Psoas muscle (tissue), 8 donors: ENCODE measurements around the gene NFATC1. TPM values are rescaled to one million over a fixed set of nuclear protein-coding genes. Genes with fewer than 3 reads are reported as not detected.

Experiments
- ATAC-seq, 4 donors: fragments of 200-7000 bp; cut with Tn5 transposase; one replicate each; pipeline ENCODE4 v1.9.1; 2020; ENCODE audit warnings: moderate library complexity in 3 of 4, mild to moderate bottlenecking in 2 of 4
- DNase-seq, 2 donors: peaks; one replicate each; pipeline ENCODE4 v3.0.0-alpha.2; 2020
- H3K27ac ChIP-seq: fragments of 200-600 bp; one replicate; pipeline ENCODE4 v1.8.0; 2022
- H3K27me3 ChIP-seq, 3 donors: fragments of 200-600 bp in 1 of 3; one replicate each; pipeline versions ENCODE4 v1.6.1 to v1.8.0; 2013 to 2022; ENCODE audit warnings: low read length in 2 of 3, mild to moderate bottlenecking in 2 of 3, moderate library complexity in 1 of 3; ENCODE audit not compliant: insufficient read depth in 3 of 3
- H3K36me3 ChIP-seq, 2 donors: fragments of 200-600 bp in 1 of 2; one replicate each; pipeline versions ENCODE4 v1.6.1 to v1.8.0; 2013 to 2022; ENCODE audit warnings: low read depth in 1 of 2, mild to moderate bottlenecking in 1 of 2, moderate library complexity in 1 of 2; ENCODE audit not compliant: insufficient read depth in 1 of 2
- H3K4me1 ChIP-seq: fragments of 200-600 bp; one replicate; pipeline ENCODE4 v1.8.0; 2022
- H3K4me3 ChIP-seq: fragments of 200-600 bp; one replicate; pipeline ENCODE4 v1.8.0; 2022; ENCODE audit warnings: mild to moderate bottlenecking
- H3K9me3 ChIP-seq: fragments of 200-600 bp; one replicate; pipeline ENCODE4 v1.8.0; 2022
- CTCF ChIP-seq: fragments of 200-600 bp; IDR thresholded peaks from one replicate; pipeline ENCODE4 v1.8.0; 2022; ENCODE audit warnings: antibody characterized with exemption
- WGBS, 3 donors: extraction: QIAGEN DNeasy Blood & Tissue Kit; methylation state at CpG; one replicate each; pipeline versions ENCODE4 v1.1.6 to v1.1.7; 2013; 5-methylcytosine and 5-hydroxymethylcytosine counted together
- intact Hi-C, 2 donors: fragments of 100-400 bp; cut with DNase I; formaldehyde crosslinking; loops; one replicate each; pipeline versions ENCODE4 v1.11.0 to v1.14.2; 2022
- polyA plus RNA-seq, 3 donors: library from polyadenylated mRNA; stranded (reverse); fragments of 200-250 nt; gene quantifications; one replicate each; pipeline ENCODE4 v1.2.3, GENCODE V29; 2013
- total RNA-seq, 4 donors: library from RNA; stranded (reverse); fragmentation: NEBNext Ultra II Directional in 2 of 4; extraction: Animal tissue kit (Norgen Biotek cat#: 25700) in 2 of 4; gene quantifications; one replicate each; pipeline versions ENCODE4 v1.2.1 to v1.2.4, GENCODE V29; 2021 to 2023
- donor health status: healthy with polysubstance abuse.
- donor health status: DM: no; HTN: no; CAD: no; lungs with moderate emphysema.
- donor health status: Bipolar disorder and iron deficiency.
- donor health status: healthy.
- donor health status: DM: yes; HTN: yes; CAD: no.
- donor health status: DM: no; HTN: no; CAD: no.
- donor health status: DM: no; HTN: no; CAD: no.
- donor health status: DM: yes; HTN: yes; CAD: no.

Gene NFATC1
- total and polyA plus RNA-seq, 7 donors = 3.0 to 28.7 (median 21.0) TPM

GRCh38 chr18:79548621-79548985 is 152.9 kb downstream of the NFATC1 start:
- Histone ChIP-seq H3K4me1 (no peaks in the 10 kb centered on the region), H3K9me3 (no peaks in the 10 kb centered on the region), H3K4me3 (no peak overlapping the region), H3K27ac (no peak overlapping the region), H3K36me3 (no peaks in the 10 kb centered on the region), H3K27me3 (peaks cover 0 to 5% (median 3%) of the 10 kb centered on the region in 3 donors)
- no peak for TF ChIP-seq CTCF
- intact Hi-C loops = no loop called here
- WGBS, 3 donors = 86 to 89% (median 88%) methylated on average over 23 to 24 of the region's 24 CpGs
- ATAC-seq = no peak
- no peak for DNase-seq

GRCh38 chr18:79548986-79549637 is 153.4 kb downstream of the NFATC1 start:
- Histone ChIP-seq H3K27me3 (peaks cover 0 to 5% (median 3%) of the 10 kb centered on the region in 3 donors), H3K4me3 (no peak overlapping the region), H3K36me3 (no peaks in the 10 kb centered on the region), H3K27ac (no peak overlapping the region), H3K4me1 (no peaks in the 10 kb centered on the region), H3K9me3 (no peaks in the 10 kb centered on the region)
- WGBS, 3 donors = 84 to 87% (median 86%) methylated on average over 31 of the region's 31 CpGs
- intact Hi-C loops = no loop called here
- DNase-seq = no peak
- no peak for TF ChIP-seq CTCF
- no peak for ATAC-seq

- Histone ChIP-seq H3K4me1 (no peaks in the 10 kb centered on the region), H3K4me3 (no peak overlapping the region), H3K27me3 (peaks cover 0 to 5% (median 3%) of the 10 kb centered on the region in 3 donors), H3K9me3 (no peaks in the 10 kb centered on the region), H3K36me3 (no peaks in the 10 kb centered on the region), H3K27ac (no peak overlapping the region)
- DNase-seq (no peak), ATAC-seq (no peak)
- WGBS, 3 donors = 83 to 85% (median 85%) methylated on average over 12 to 20 of the region's 20 CpGs
- intact Hi-C loops = no loop called here
- TF ChIP-seq CTCF = no peak
Measured at GRCh38 chr18:79549638-79550000, 153.9 kb downstream of the NFATC1 start.

DNA sequence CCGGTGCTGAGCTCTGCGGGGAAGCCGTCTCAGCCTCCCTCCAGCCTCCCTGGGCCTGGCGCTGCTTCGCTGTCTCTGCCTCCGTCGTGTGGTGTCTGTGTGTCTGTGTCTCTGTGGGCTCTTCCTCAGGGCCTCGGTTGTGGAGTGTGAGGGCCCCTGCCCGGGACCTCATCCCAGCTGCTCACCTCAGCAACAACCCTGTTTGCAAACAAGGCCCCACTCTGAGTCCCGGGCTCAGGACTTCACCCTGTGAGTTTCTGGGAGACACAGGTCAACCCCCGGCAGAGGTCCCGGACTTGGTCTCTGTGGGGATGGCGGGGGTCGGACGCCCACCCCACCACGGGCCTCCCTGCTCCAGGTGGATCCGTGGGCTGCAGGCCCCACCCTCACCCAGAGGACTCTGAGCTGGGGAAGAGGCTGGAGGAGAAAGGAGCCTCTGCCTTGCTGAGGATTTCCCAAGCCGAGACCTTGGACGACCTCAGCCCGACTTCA is 156.5 kb downstream of the NFATC1 start:
- H3K36me3 ChIP-seq = no peaks in the 10 kb centered on the region
- H3K27me3 ChIP-seq = peaks cover 0 to 3% (median 2%) of the 10 kb centered on the region in 3 donors
- WGBS, 3 donors = 79 to 82% (median 80%) methylated on average over 17 to 20 of the region's 20 CpGs
- H3K4me1 ChIP-seq = no peaks in the 10 kb centered on the region
- ATAC-seq (no peak), DNase-seq (no peak)
- TF ChIP-seq CTCF = no peak
- no peaks in the 10 kb centered on the region for H3K9me3 ChIP-seq
- intact Hi-C loops = no loop called here
- H3K27ac ChIP-seq = no peak overlapping the region
- no peak overlapping the region for H3K4me3 ChIP-seq

GRCh38 chr18:79552696-79553095 is 157.0 kb downstream of the NFATC1 start:
- H3K4me3 ChIP-seq = no peak overlapping the region
- peaks cover 0 to 3% (median 0%) of the 10 kb centered on the region in 3 donors for H3K27me3 ChIP-seq
- H3K36me3 ChIP-seq = no peaks in the 10 kb centered on the region
- WGBS, 3 donors = 66 to 73% (median 71%) methylated on average over 25 of the region's 25 CpGs
- H3K27ac ChIP-seq = no peak overlapping the region
- no peak for TF ChIP-seq CTCF
- intact Hi-C loops = no loop called here
- ATAC-seq = no peak
- no peaks in the 10 kb centered on the region for H3K4me1 ChIP-seq
- DNase-seq = no peak
- H3K9me3 ChIP-seq = no peaks in the 10 kb centered on the region
